Measurements from ENCODE around the gene LTBP4.
A peak's percentile ranks its signal among the peaks of the same experiment; 100 is the strongest.

DNA sequence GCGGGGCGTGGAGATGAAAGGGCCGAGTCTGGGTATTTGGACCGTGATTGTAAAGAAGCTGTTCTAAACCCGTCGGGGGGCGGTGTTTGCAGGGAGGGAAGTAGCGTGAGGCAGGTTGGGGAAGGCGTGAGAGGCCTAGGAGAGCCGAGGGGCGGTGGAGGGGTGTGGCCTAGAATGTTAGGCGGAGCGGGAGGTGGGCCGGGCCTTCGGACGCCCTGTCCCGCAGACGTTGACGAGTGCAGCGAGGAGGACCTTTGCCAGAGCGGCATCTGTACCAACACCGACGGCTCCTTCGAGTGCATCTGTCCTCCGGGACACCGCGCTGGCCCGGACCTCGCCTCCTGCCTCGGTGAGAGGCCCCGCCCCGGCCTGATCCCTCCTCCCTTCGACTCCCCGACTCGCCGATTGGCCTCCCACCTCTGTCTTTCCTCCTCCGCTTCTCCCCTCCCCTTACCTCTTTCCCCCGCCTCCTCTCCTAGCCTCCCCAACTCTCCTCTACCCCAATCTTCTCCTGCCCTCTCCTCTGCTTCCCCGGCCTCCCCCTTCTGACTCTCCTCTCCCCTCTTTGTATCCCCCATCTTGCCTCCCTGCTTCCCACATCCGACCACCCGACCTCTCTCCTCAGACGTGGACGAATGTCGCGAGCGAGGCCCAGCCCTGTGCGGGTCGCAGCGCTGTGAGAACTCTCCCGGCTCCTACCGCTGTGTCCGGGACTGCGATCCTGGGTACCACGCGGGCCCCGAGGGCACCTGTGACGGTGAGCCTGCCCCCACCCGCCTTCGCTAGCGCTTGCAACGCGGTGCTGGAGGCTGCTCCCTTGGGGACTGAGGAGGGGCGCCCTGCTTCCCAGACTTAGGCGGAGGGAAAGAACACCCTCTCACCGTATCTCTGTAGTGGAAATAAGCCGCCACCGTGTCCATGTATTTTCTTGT is 12.8 kb downstream of the LTBP4 start:
- TF ChIP-seq, protein P1, sequence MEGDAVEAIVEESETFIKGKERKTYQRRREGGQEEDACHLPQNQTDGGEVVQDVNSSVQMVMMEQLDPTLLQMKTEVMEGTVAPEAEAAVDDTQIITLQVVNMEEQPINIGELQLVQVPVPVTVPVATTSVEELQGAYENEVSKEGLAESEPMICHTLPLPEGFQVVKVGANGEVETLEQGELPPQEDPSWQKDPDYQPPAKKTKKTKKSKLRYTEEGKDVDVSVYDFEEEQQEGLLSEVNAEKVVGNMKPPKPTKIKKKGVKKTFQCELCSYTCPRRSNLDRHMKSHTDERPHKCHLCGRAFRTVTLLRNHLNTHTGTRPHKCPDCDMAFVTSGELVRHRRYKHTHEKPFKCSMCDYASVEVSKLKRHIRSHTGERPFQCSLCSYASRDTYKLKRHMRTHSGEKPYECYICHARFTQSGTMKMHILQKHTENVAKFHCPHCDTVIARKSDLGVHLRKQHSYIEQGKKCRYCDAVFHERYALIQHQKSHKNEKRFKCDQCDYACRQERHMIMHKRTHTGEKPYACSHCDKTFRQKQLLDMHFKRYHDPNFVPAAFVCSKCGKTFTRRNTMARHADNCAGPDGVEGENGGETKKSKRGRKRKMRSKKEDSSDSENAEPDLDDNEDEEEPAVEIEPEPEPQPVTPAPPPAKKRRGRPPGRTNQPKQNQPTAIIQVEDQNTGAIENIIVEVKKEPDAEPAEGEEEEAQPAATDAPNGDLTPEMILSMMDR (IDR thresholded peaks at IDR 0.05), result no peak
- TF ChIP-seq POLR2AphosphoS5 (IDR thresholded peaks at IDR 0.05), result peak; percentile 33 to 46 (median 40)
- peak in 1 of 2 donors; percentile 23 for TF ChIP-seq POLR2A (IDR thresholded peaks at IDR 0.05)

All from sigmoid colon (tissue), 4 donors.